GM23338 (cell line): ENCODE measurements around the gene FCSK. TPM values are rescaled to one million over a fixed set of nuclear protein-coding genes. Genes with fewer than 3 reads are reported as not detected.

Experiments used
- ATAC-seq: fragments of 200-7000 bp; cut with Tn5 transposase; 3 replicates; pipeline ENCODE4 v1.9.1; 2020
- DNase-seq: peaks from one replicate; pipeline ENCODE4 v3.0.0-alpha.2; 2015; ENCODE audit warnings: low spot score
- H2AFZ ChIP-seq: fragments of 200-600 bp; sonication (generic); 2 replicates; pipeline ENCODE4 v1.8.0; 2016; ENCODE audit warnings: antibody characterized with exemption, mild to moderate bottlenecking, moderate library complexity
- H3F3A ChIP-seq: fragments of 200-600 bp; sonication (generic); replicated peaks from 2 replicates; pipeline ENCODE4 v1.8.0; 2017; ENCODE audit warnings: antibody characterized with exemption, mixed run types, low read depth
- H3K27ac ChIP-seq: fragments of 200-600 bp; sonication (generic); 2 replicates; pipeline ENCODE4 v1.6.1; 2016; ENCODE audit warnings: low read depth
- H3K27me3 ChIP-seq: fragments of 200-600 bp; sonication (generic); 2 replicates; pipeline ENCODE4 v1.8.0; 2016; ENCODE audit warnings: mild to moderate bottlenecking, mixed run types, moderate library complexity; ENCODE audit not compliant: insufficient read depth
- H3K36me3 ChIP-seq: fragments of 200-600 bp; sonication (generic); 2 replicates; pipeline ENCODE4 v1.8.0; 2016; ENCODE audit warnings: mild to moderate bottlenecking; ENCODE audit not compliant: insufficient read depth
- H3K4me1 ChIP-seq: fragments of 200-600 bp; sonication (generic); 2 replicates; pipeline ENCODE4 v1.8.0; 2016; ENCODE audit warnings: mild to moderate bottlenecking, moderate library complexity; ENCODE audit not compliant: insufficient read depth
- H3K4me2 ChIP-seq: fragments of 200-600 bp; sonication (generic); 2 replicates; pipeline ENCODE4 v1.7.1; 2017; ENCODE audit warnings: mixed run types
- H3K4me3 ChIP-seq: fragments of 200-600 bp; sonication (generic); 2 replicates; pipeline ENCODE4 v1.6.1; 2016; ENCODE audit warnings: mixed run types
- H3K79me2 ChIP-seq: fragments of 200-600 bp; sonication (generic); replicated peaks from 2 replicates; pipeline ENCODE4 v1.8.0; 2017; ENCODE audit warnings: mild to moderate bottlenecking; ENCODE audit not compliant: insufficient read depth
- H3K9me2 ChIP-seq: fragments of 200-600 bp; sonication (generic); 2 replicates; pipeline ENCODE4 v1.8.0; 2017; ENCODE audit not compliant: insufficient read depth
- H4K20me1 ChIP-seq: fragments of 200-600 bp; sonication (generic); replicated peaks from 2 replicates; pipeline ENCODE4 v1.8.0; 2017; ENCODE audit warnings: mild to moderate bottlenecking; ENCODE audit not compliant: insufficient read depth
- H3K27ac Mint-ChIP-seq: 2 replicates; pipeline ENCODE4 v1.8.0; 2020; ENCODE audit warnings: inconsistent platforms, mild to moderate bottlenecking, moderate library complexity, mixed read lengths
- H3K27me3 Mint-ChIP-seq: 3 replicates; pipeline ENCODE4 v1.8.0; 2022; ENCODE audit warnings: low read depth, mild to moderate bottlenecking, moderate library complexity, mixed read lengths, inconsistent platforms; ENCODE audit not compliant: insufficient read depth, poor library complexity
- H3K36me3 Mint-ChIP-seq: 3 replicates; pipeline ENCODE4 v1.8.0; 2021; ENCODE audit warnings: low read depth, mild to moderate bottlenecking, inconsistent platforms, moderate library complexity, mixed read lengths
- H3K4me1 Mint-ChIP-seq: 3 replicates; pipeline ENCODE4 v1.8.0; 2020; ENCODE audit warnings: mild to moderate bottlenecking, inconsistent platforms, mixed read lengths
- H3K4me3 Mint-ChIP-seq: 3 replicates; pipeline ENCODE4 v1.8.0; 2021; ENCODE audit warnings: moderate library complexity, mild to moderate bottlenecking, inconsistent platforms, mixed read lengths
- H3K9me3 Mint-ChIP-seq: 3 replicates; pipeline ENCODE4 v1.8.0; 2020; ENCODE audit warnings: moderate library complexity, mild to moderate bottlenecking, inconsistent platforms, mixed read lengths
- CREB1 ChIP-seq: fragments of 250-450 bp; sonication (Bioruptor Pico); IDR thresholded peaks from 2 replicates; pipeline ENCODE4 v1.5.0; 2020; ENCODE audit warnings: low read depth, mild to moderate bottlenecking, moderate library complexity
- ETS1 ChIP-seq: IDR thresholded peaks from 2 replicates; pipeline ENCODE4 v1.6.1; 2016; ENCODE audit warnings: antibody characterized with exemption
- EZH2 ChIP-seq: fragments of 200-600 bp; sonication (generic); IDR thresholded peaks from one replicate; pipeline ENCODE4 v1.8.0; 2017; ENCODE audit warnings: antibody characterized with exemption, mild to moderate bottlenecking, low read depth; ENCODE audit not compliant: unreplicated experiment
- EZH2phosphoT487 ChIP-seq: fragments of 200-600 bp; sonication (generic); IDR thresholded peaks from one replicate; pipeline ENCODE4 v1.8.1; 2018; ENCODE audit warnings: antibody characterized with exemption; ENCODE audit not compliant: unreplicated experiment
- JUNB ChIP-seq: IDR thresholded peaks from one replicate; pipeline ENCODE4 v1.6.1; 2016; ENCODE audit warnings: antibody characterized with exemption; ENCODE audit not compliant: unreplicated experiment
- POLR2AphosphoS5 ChIP-seq: IDR thresholded peaks from 2 replicates; pipeline ENCODE4 v1.6.1; 2016; ENCODE audit warnings: antibody characterized with exemption, low read depth
- STAT1 ChIP-seq: IDR thresholded peaks from one replicate; pipeline ENCODE4 v1.6.1; 2016; ENCODE audit warnings: antibody characterized with exemption; ENCODE audit not compliant: unreplicated experiment
- ZNF114 ChIP-seq: fragments of 250-450 bp; sonication (Bioruptor Pico); IDR thresholded peaks from 2 replicates; pipeline ENCODE4 v1.5.0; 2020; ENCODE audit warnings: mild to moderate bottlenecking, moderate library complexity
- ZNF331 ChIP-seq: fragments of 250-450 bp; sonication (Bioruptor Pico); IDR thresholded peaks from 2 replicates; pipeline ENCODE4 v1.5.0; 2020; ENCODE audit warnings: low read depth, mild to moderate bottlenecking, moderate library complexity
- ZNF462 ChIP-seq: fragments of 250-450 bp; sonication (Bioruptor Pico); IDR thresholded peaks from 2 replicates; pipeline ENCODE4 v1.5.0; 2020; ENCODE audit warnings: mild to moderate bottlenecking, moderate library complexity
- polyA plus RNA-seq: library from polyadenylated mRNA; unstranded; fragments of >200 nt; fragmentation: Nextera tagmentation; extraction: Ambion mirVana; gene quantifications from 2 replicates; pipeline ENCODE4 v1.2.1, GENCODE V29; 2016
- total RNA-seq: library from RNA; depleted of rRNA; stranded (reverse); fragments of >200 nt; shearing (Covaris generic); gene quantifications from 2 replicates; pipeline ENCODE4 v1.2.3, GENCODE V29; 2014
- TF ChIP-seq, protein P1 (sequence below), 2 experiments: fragments of 200-600 bp in 1 of 2; sonication (generic) in 1 of 2; conservative IDR thresholded peaks; 2 replicates each; pipeline versions ENCODE4 v1.5.1 to v1.6.1; 2016 to 2017; ENCODE audit warnings: antibody characterized with exemption in 2 of 2, low read depth in 2 of 2, mild to moderate bottlenecking in 2 of 2, moderate library complexity in 1 of 2

The FCSK gene
- total and polyA plus RNA-seq, 2 experiments from 2014 or later: 2.3 to 4.0 TPM

- ATAC-seq (no peak), DNase-seq (no peak)
- Histone ChIP-seq H3K36me3 (no peaks in the 10 kb centered on the region), H2AFZ (no peak overlapping the region), H3K4me3 (no peak overlapping the region), H3K4me2 (no peak overlapping the region), H3K9me2 (no peaks in the 10 kb centered on the region), H4K20me1 (no peaks in the 10 kb centered on the region), H3K4me1 (no peaks in the 10 kb centered on the region), H3F3A (no peaks in the 10 kb centered on the region), H3K27ac (no peak overlapping the region), H3K79me2 (no peaks in the 10 kb centered on the region), H3K27me3 (no peaks in the 10 kb centered on the region)
- Mint-ChIP-seq H3K36me3 (no peaks in the 10 kb centered on the region; the same call in 2 of the 3 replicates), H3K27ac (no peak overlapping the region; the same call in 1 of the 2 replicates), H3K9me3 (no peaks in the 10 kb centered on the region), H3K4me1 (peaks cover 8% of the 10 kb centered on the region; the same call in 2 of the 3 replicates), H3K27me3 (peaks cover 8% of the 10 kb centered on the region), H3K4me3 (no peak overlapping the region)
- TF ChIP-seq, protein P1, sequence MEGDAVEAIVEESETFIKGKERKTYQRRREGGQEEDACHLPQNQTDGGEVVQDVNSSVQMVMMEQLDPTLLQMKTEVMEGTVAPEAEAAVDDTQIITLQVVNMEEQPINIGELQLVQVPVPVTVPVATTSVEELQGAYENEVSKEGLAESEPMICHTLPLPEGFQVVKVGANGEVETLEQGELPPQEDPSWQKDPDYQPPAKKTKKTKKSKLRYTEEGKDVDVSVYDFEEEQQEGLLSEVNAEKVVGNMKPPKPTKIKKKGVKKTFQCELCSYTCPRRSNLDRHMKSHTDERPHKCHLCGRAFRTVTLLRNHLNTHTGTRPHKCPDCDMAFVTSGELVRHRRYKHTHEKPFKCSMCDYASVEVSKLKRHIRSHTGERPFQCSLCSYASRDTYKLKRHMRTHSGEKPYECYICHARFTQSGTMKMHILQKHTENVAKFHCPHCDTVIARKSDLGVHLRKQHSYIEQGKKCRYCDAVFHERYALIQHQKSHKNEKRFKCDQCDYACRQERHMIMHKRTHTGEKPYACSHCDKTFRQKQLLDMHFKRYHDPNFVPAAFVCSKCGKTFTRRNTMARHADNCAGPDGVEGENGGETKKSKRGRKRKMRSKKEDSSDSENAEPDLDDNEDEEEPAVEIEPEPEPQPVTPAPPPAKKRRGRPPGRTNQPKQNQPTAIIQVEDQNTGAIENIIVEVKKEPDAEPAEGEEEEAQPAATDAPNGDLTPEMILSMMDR (conservative IDR thresholded peaks at IDR 0.05; ENCODE audit: low read depth in 2 of 2): peak in 1 of 2 experiments; percentile 26; a peak in 2 of 4 replicates
- TF ChIP-seq ETS1: no peak
These were observed 19.3 kb downstream of the FCSK start for GRCh38 chr16:70473446-70474319.

- no peaks in the 10 kb centered on the region; the same call in 2 of the 3 replicates for H3K36me3 Mint-ChIP-seq
- no peaks in the 10 kb centered on the region for H3K9me3 Mint-ChIP-seq
- no peak overlapping the region for H3K4me3 Mint-ChIP-seq
- TF ChIP-seq JUNB (no peak), CREB1 (CRISPR knock-in tag) (no peak), POLR2AphosphoS5 (no peak), ZNF462 (CRISPR knock-in tag) (no peak), EZH2 (no peak), STAT1 (no peak), ZNF114 (CRISPR knock-in tag) (no peak), EZH2phosphoT487 (no peak), ZNF331 (CRISPR knock-in tag) (no peak)
These were observed 20.1 kb downstream of the FCSK start for GRCh38 chr16:70474320-70475053.

More at GRCh38 chr16:70474320-70475053, 20.1 kb downstream of the FCSK start:
- no peak overlapping the region for H3K4me2 ChIP-seq
- peaks cover 9% of the 10 kb centered on the region for H3K27me3 Mint-ChIP-seq
- no peaks in the 10 kb centered on the region for H3K36me3 ChIP-seq
- H3K79me2 ChIP-seq: no peaks in the 10 kb centered on the region
- DNase-seq: no peak
- no peak overlapping the region for H3K27ac ChIP-seq
- H3K27me3 ChIP-seq: no peaks in the 10 kb centered on the region
- H3K4me1 ChIP-seq: no peaks in the 10 kb centered on the region
- no peak overlapping the region for H3K4me3 ChIP-seq
- no peaks in the 10 kb centered on the region for H3F3A ChIP-seq
- no peak for ATAC-seq
- H3K27ac Mint-ChIP-seq: no peak overlapping the region
- no peak overlapping the region for H2AFZ ChIP-seq
- no peaks in the 10 kb centered on the region for H4K20me1 ChIP-seq
- peaks cover 13% of the 10 kb centered on the region; the same call in 2 of the 3 replicates for H3K4me1 Mint-ChIP-seq
- no peaks in the 10 kb centered on the region for H3K9me2 ChIP-seq
